WTC11 (cell line): ENCODE results near the gene SPACA1. TPM values are rescaled to one million over a fixed set of nuclear protein-coding genes. Genes with fewer than 3 reads are reported as not detected.

Experiments used
- ATAC-seq: fragments of 200-7000 bp; cut with Tn5 transposase; 2 replicates; pipeline ENCODE4 v1.10.0; 2021; ENCODE audit warnings: mild to moderate bottlenecking, moderate library complexity
- CTCF ChIA-PET: fragments of 300-600 bp; sonication (Branson Sonifier 250); formaldehyde crosslinking; loops from one replicate; lab custom pipeline; 2021; ENCODE audit warnings: antibody characterized with exemption; lab: Charles Lee
- POLR2A ChIA-PET: fragments of 350-600 bp; sonication (Branson Sonifier 250); formaldehyde crosslinking; loops from one replicate; lab custom pipeline; 2021; ENCODE audit warnings: antibody characterized with exemption; lab: Charles Lee
- DNase-seq: peaks from one replicate; pipeline ENCODE4 v3.0.0; 2021; ENCODE audit warnings: low spot score
- H3K27ac Mint-ChIP-seq: 2 replicates; pipeline ENCODE4 v1.8.0; 2021; ENCODE audit warnings: mixed read lengths
- H3K27me3 Mint-ChIP-seq: 2 replicates; pipeline ENCODE4 v1.8.0; 2021; ENCODE audit warnings: low read depth, mild to moderate bottlenecking, moderate library complexity, mixed read lengths
- H3K36me3 Mint-ChIP-seq: 2 replicates; pipeline ENCODE4 v1.8.0; 2021; ENCODE audit warnings: mixed read lengths
- H3K4me1 Mint-ChIP-seq: 2 replicates; pipeline ENCODE4 v1.8.0; 2022; ENCODE audit warnings: mixed read lengths
- H3K4me3 Mint-ChIP-seq: 2 replicates; pipeline ENCODE4 v1.8.0; 2021; ENCODE audit warnings: mild to moderate bottlenecking, moderate library complexity, mixed read lengths
- H3K9me3 Mint-ChIP-seq: 2 replicates; pipeline ENCODE4 v1.8.0; 2021; ENCODE audit warnings: mixed read lengths
- ATF1 ChIP-seq: sonication (generic); formaldehyde crosslinking; IDR thresholded peaks from 2 replicates; pipeline ENCODE4 v1.8.1; 2023; ENCODE audit warnings: mild to moderate bottlenecking, moderate library complexity, missing genetic modification reagents
- ATF6 ChIP-seq: sonication (generic); formaldehyde crosslinking; IDR thresholded peaks from 2 replicates; pipeline ENCODE4 v1.8.1; 2023; ENCODE audit warnings: mild to moderate bottlenecking, missing genetic modification reagents
- ERG ChIP-seq: fragments of 250-450 bp; sonication (Bioruptor Pico); IDR thresholded peaks from 2 replicates; pipeline ENCODE4 v1.8.0; 2021; ENCODE audit warnings: mild to moderate bottlenecking
- FOXP1 ChIP-seq: sonication (generic); formaldehyde crosslinking; IDR thresholded peaks from 2 replicates; pipeline ENCODE4 v1.8.0; 2022; ENCODE audit warnings: missing genetic modification reagents, mild to moderate bottlenecking, moderate library complexity, borderline replicate concordance
- GABPB1 ChIP-seq: sonication (generic); formaldehyde crosslinking; IDR thresholded peaks from 2 replicates; pipeline ENCODE4 v1.8.1; 2023; ENCODE audit warnings: mild to moderate bottlenecking, missing genetic modification reagents
- GTF2I ChIP-seq: fragments of 250-450 bp; sonication (Bioruptor Pico); conservative IDR thresholded peaks from 2 replicates; pipeline ENCODE4 v1.4.0; 2021; ENCODE audit warnings: mild to moderate bottlenecking
- IRF1 ChIP-seq: sonication (generic); formaldehyde crosslinking; IDR thresholded peaks from 2 replicates; pipeline ENCODE4 v1.8.0; 2023; ENCODE audit warnings: missing genetic modification reagents
- IRF2 ChIP-seq: sonication (generic); formaldehyde crosslinking; IDR thresholded peaks from 2 replicates; pipeline ENCODE4 v1.8.0; 2022; ENCODE audit warnings: low read depth, missing genetic modification reagents, borderline replicate concordance
- MXD4 ChIP-seq: fragments of 250-450 bp; sonication (Bioruptor Pico); IDR thresholded peaks from 2 replicates; pipeline ENCODE4 v1.8.0; 2021; ENCODE audit warnings: mild to moderate bottlenecking, moderate library complexity, borderline replicate concordance
- OVOL2 ChIP-seq: fragments of 250-450 bp; sonication (Bioruptor Pico); IDR thresholded peaks from 2 replicates; pipeline ENCODE4 v1.9.0; 2021; ENCODE audit warnings: mild to moderate bottlenecking, borderline replicate concordance
- PRRX2 ChIP-seq: fragments of 250-450 bp; sonication (Bioruptor Pico); IDR thresholded peaks from 2 replicates; pipeline ENCODE4 v1.8.0; 2021; ENCODE audit warnings: mild to moderate bottlenecking
- TEAD1 ChIP-seq: sonication (generic); formaldehyde crosslinking; IDR thresholded peaks from 2 replicates; pipeline ENCODE4 v1.8.0; 2022; ENCODE audit warnings: mild to moderate bottlenecking, missing genetic modification reagents
- ZNF232 ChIP-seq: sonication (generic); formaldehyde crosslinking; IDR thresholded peaks from 2 replicates; pipeline ENCODE4 v1.8.0; 2022; ENCODE audit warnings: mild to moderate bottlenecking, missing genetic modification reagents
- ZNF263 ChIP-seq: sonication (generic); formaldehyde crosslinking; IDR thresholded peaks from 2 replicates; pipeline ENCODE4 v1.8.1; 2022; ENCODE audit warnings: low read depth, mild to moderate bottlenecking, moderate library complexity, missing genetic modification reagents
- ZNF396 ChIP-seq: fragments of 250-450 bp; sonication (Bioruptor Pico); IDR thresholded peaks from 2 replicates; pipeline ENCODE4 v1.8.0; 2021; ENCODE audit warnings: mild to moderate bottlenecking, moderate library complexity, borderline replicate concordance
- ZNF532 ChIP-seq: fragments of 250-450 bp; sonication (Bioruptor Pico); IDR thresholded peaks from 2 replicates; pipeline ENCODE4 v1.9.0; 2021; ENCODE audit warnings: mild to moderate bottlenecking, borderline replicate concordance
- ZSCAN18 ChIP-seq: fragments of 250-450 bp; sonication (Bioruptor Pico); IDR thresholded peaks from 2 replicates; pipeline ENCODE4 v2.1.2; 2022; ENCODE audit warnings: mild to moderate bottlenecking, moderate library complexity
- total RNA-seq: library from RNA; stranded (reverse); gene quantifications from 3 replicates; pipeline ENCODE4 v1.2.3, GENCODE V29; 2021

The SPACA1 gene
- total RNA-seq, 1 experiment from 2014 or later: not detected

GRCh38 chr6:88008411-88008810 lies 39.2 kb upstream of the SPACA1 start:
- Mint-ChIP-seq H3K36me3 (no peaks in the 10 kb centered on the region), H3K27ac (no peak overlapping the region), H3K4me3 (no peak overlapping the region), H3K27me3 (no peaks in the 10 kb centered on the region; the same call in 1 of the 2 replicates), H3K4me1 (peaks cover 11% of the 10 kb centered on the region), H3K9me3 (no peaks in the 10 kb centered on the region)
- TF ChIP-seq IRF2: no peak
- no peak for TF ChIP-seq MXD4 (CRISPR knock-in tag)
- no peak for TF ChIP-seq GABPB1 (CRISPR knock-in tag)
- TF ChIP-seq TEAD1 (CRISPR knock-in tag): no peak
- no peak for TF ChIP-seq ZSCAN18
- TF ChIP-seq ZNF532 (CRISPR knock-in tag): no peak
- no peak for DNase-seq
- no peak for ATAC-seq
- ChIA-PET CTCF (no interaction called here), POLR2A (no interaction called here)

GRCh38 chr6:88008831-88009231 lies 38.8 kb upstream of the SPACA1 start:
- ATAC-seq (no peak), DNase-seq (no peak)
- H3K27me3 Mint-ChIP-seq: no peaks in the 10 kb centered on the region; the same call in 1 of the 2 replicates
- no peaks in the 10 kb centered on the region for H3K9me3 Mint-ChIP-seq
- no peak overlapping the region for H3K27ac Mint-ChIP-seq
- H3K4me1 Mint-ChIP-seq: peaks cover 11% of the 10 kb centered on the region
- H3K4me3 Mint-ChIP-seq: no peak overlapping the region
- H3K36me3 Mint-ChIP-seq: no peaks in the 10 kb centered on the region
- POLR2A ChIA-PET: no interaction called here
- CTCF ChIA-PET: no interaction called here
- no peak for TF ChIP-seq ATF1
- TF ChIP-seq ERG: no peak
- TF ChIP-seq ZNF396: no peak
- no peak for TF ChIP-seq PRRX2 (CRISPR knock-in tag)
- TF ChIP-seq ZNF232 (CRISPR knock-in tag): no peak
- TF ChIP-seq FOXP1: no peak
- no peak for TF ChIP-seq ZNF263 (CRISPR knock-in tag)
- no peak for TF ChIP-seq ATF6
- no peak for TF ChIP-seq GTF2I
- no peak for TF ChIP-seq OVOL2
- no peak for TF ChIP-seq IRF1
